H9 (cell line): Measurements from ENCODE around the gene DNAJC30. TPM values are rescaled to one million over a fixed set of nuclear protein-coding genes. Genes with fewer than 3 reads are reported as not detected.

Experiments used
- DNase-seq: peaks from one replicate; pipeline ENCODE4 v3.0.0-alpha.2; 2017
- H2AFZ ChIP-seq: one replicate; pipeline ENCODE4 v1.6.1; 2013; ENCODE audit warnings: mild to moderate bottlenecking, low read length, control low read depth, moderate library complexity
- H2AK5ac ChIP-seq: 2 replicates; pipeline ENCODE4 v1.6.1; 2013; ENCODE audit warnings: low read length, control low read depth, mixed read lengths; ENCODE audit not compliant: insufficient read length
- H2BK120ac ChIP-seq: one replicate; pipeline ENCODE4 v1.6.1; 2013; ENCODE audit warnings: low read depth, mild to moderate bottlenecking, low read length, control low read depth, inconsistent platforms; ENCODE audit not compliant: poor library complexity, severe bottlenecking
- H2BK12ac ChIP-seq: 2 replicates; pipeline ENCODE4 v1.6.1; 2013; ENCODE audit warnings: low read length, control low read depth, mixed read lengths, low read depth; ENCODE audit not compliant: insufficient read length
- H2BK15ac ChIP-seq: 2 replicates; pipeline ENCODE4 v1.6.1; 2013; ENCODE audit warnings: low read depth, low read length, control low read depth
- H2BK20ac ChIP-seq: one replicate; pipeline ENCODE4 v1.6.1; 2013; ENCODE audit warnings: low read depth, mild to moderate bottlenecking, low read length, control low read depth, inconsistent platforms; ENCODE audit not compliant: poor library complexity, severe bottlenecking
- H2BK5ac ChIP-seq: 2 replicates; pipeline ENCODE4 v1.6.1; 2013; ENCODE audit warnings: low read length, control low read depth, mixed read lengths; ENCODE audit not compliant: insufficient read length
- H3K14ac ChIP-seq: 2 replicates; pipeline ENCODE4 v1.6.1; 2013; ENCODE audit warnings: low read length, control low read depth; ENCODE audit not compliant: insufficient read depth
- H3K18ac ChIP-seq: 2 replicates; pipeline ENCODE4 v1.6.1; 2013; ENCODE audit warnings: low read depth, mild to moderate bottlenecking, mixed read lengths, low read length, control low read depth; ENCODE audit not compliant: insufficient read length
- H3K23ac ChIP-seq: 2 replicates; pipeline ENCODE4 v1.6.1; 2013; ENCODE audit warnings: low read length, control low read depth, mixed read lengths, low read depth; ENCODE audit not compliant: insufficient read length
- H3K23me2 ChIP-seq: 2 replicates; pipeline ENCODE4 v1.6.1; 2013; ENCODE audit warnings: low read depth, mild to moderate bottlenecking, mixed read lengths, low read length, control low read depth; ENCODE audit not compliant: insufficient read length, poor library complexity, severe bottlenecking
- H3K27ac ChIP-seq: 2 replicates; pipeline ENCODE4 v1.5.1; 2013; ENCODE audit warnings: low read length, control low read depth, mixed read lengths, low read depth; ENCODE audit not compliant: insufficient read length
- H3K27me3 ChIP-seq: 2 replicates; pipeline ENCODE4 v1.6.1; 2013; ENCODE audit warnings: low read length, control low read depth, inconsistent platforms; ENCODE audit not compliant: insufficient read depth
- H3K4ac ChIP-seq: 2 replicates; pipeline ENCODE4 v1.6.1; 2013; ENCODE audit warnings: low read depth, mild to moderate bottlenecking, control low read depth, inconsistent platforms, low read length, moderate library complexity
- H3K4me1 ChIP-seq: 2 replicates; pipeline ENCODE4 v1.6.1; 2013; ENCODE audit warnings: low read length, control low read depth, inconsistent platforms; ENCODE audit not compliant: insufficient read depth
- H3K4me2 ChIP-seq: 2 replicates; pipeline ENCODE4 v1.6.1; 2013; ENCODE audit warnings: low read length, control low read depth, mixed read lengths; ENCODE audit not compliant: insufficient read length, insufficient read depth
- H3K56ac ChIP-seq: 2 replicates; pipeline ENCODE4 v1.6.1; 2013; ENCODE audit warnings: low read depth, mild to moderate bottlenecking, mixed read lengths, low read length, control low read depth; ENCODE audit not compliant: insufficient read length
- H3K79me1 ChIP-seq: 2 replicates; pipeline ENCODE4 v1.6.1; 2013; ENCODE audit warnings: low read depth, mild to moderate bottlenecking, moderate library complexity, low read length, control low read depth, inconsistent platforms; ENCODE audit not compliant: insufficient read depth, poor library complexity, severe bottlenecking
- H3K79me2 ChIP-seq: 2 replicates; pipeline ENCODE4 v1.6.1; 2013; ENCODE audit warnings: low read length, control low read depth, inconsistent platforms; ENCODE audit not compliant: insufficient read depth
- H3K9ac ChIP-seq: 2 replicates; pipeline ENCODE4 v1.6.1; 2013; ENCODE audit warnings: low read length, control low read depth, mixed read lengths; ENCODE audit not compliant: insufficient read length; ENCODE audit errors: extremely low read depth
- H3K9me3 ChIP-seq: one replicate; pipeline ENCODE4 v1.6.1; 2013; ENCODE audit warnings: low read depth, low read length, inconsistent platforms; ENCODE audit not compliant: control insufficient read depth
- H3T11ph ChIP-seq: one replicate; pipeline ENCODE4 v1.6.1; 2013; ENCODE audit warnings: mild to moderate bottlenecking, low read length, control low read depth, inconsistent platforms
- H4K20me1 ChIP-seq: one replicate; pipeline ENCODE4 v1.6.1; 2013; ENCODE audit not compliant: control insufficient read depth, insufficient read length, insufficient read depth
- H4K5ac ChIP-seq: 2 replicates; pipeline ENCODE4 v1.6.1; 2013; ENCODE audit warnings: low read depth, mild to moderate bottlenecking, mixed read lengths, low read length, control low read depth; ENCODE audit not compliant: insufficient read length
- H4K8ac ChIP-seq: replicated peaks from 2 replicates; pipeline ENCODE4 v1.6.1; 2013; ENCODE audit warnings: low read length, control low read depth, mixed read lengths, low read depth; ENCODE audit not compliant: insufficient read length
- H4K91ac ChIP-seq: 2 replicates; pipeline ENCODE4 v1.6.1; 2013; ENCODE audit warnings: low read depth, mild to moderate bottlenecking, moderate library complexity, mixed read lengths, low read length, control low read depth; ENCODE audit not compliant: insufficient read length
- H3K27ac Mint-ChIP-seq, 3 experiments: 2 replicates in 2 of 3; 3 replicates in 1 of 3; pipeline ENCODE4 v1.8.0; 2020 to 2021; ENCODE audit warnings: mixed read lengths in 3 of 3, mild to moderate bottlenecking in 1 of 3, moderate library complexity in 1 of 3
- H3K27me3 Mint-ChIP-seq: 2 replicates; pipeline ENCODE4 v1.8.0; 2021; ENCODE audit warnings: low read depth, mild to moderate bottlenecking, moderate library complexity, mixed read lengths
- H3K36me3 Mint-ChIP-seq, 3 experiments: 2 replicates in 2 of 3; 3 replicates in 1 of 3; pipeline ENCODE4 v1.8.0; 2020 to 2021; ENCODE audit warnings: low read depth in 3 of 3, mixed read lengths in 3 of 3; ENCODE audit not compliant: insufficient read depth in 1 of 3
- H3K4me1 Mint-ChIP-seq, 2 experiments: 2 replicates each; pipeline ENCODE4 v1.8.0; 2020; ENCODE audit warnings: mixed read lengths in 2 of 2
- H3K4me3 Mint-ChIP-seq, 2 experiments: 2 replicates in 1 of 2; 3 replicates in 1 of 2; pipeline ENCODE4 v1.8.0; 2020 to 2021; ENCODE audit warnings: mild to moderate bottlenecking in 2 of 2, mixed read lengths in 2 of 2, moderate library complexity in 1 of 2
- H3K9me3 Mint-ChIP-seq, 2 experiments: 2 replicates in 1 of 2; 3 replicates in 1 of 2; pipeline ENCODE4 v1.8.0; 2020; ENCODE audit warnings: mild to moderate bottlenecking in 2 of 2, mixed read lengths in 2 of 2, moderate library complexity in 1 of 2
- CTCF ChIP-seq: fragments of 200-600 bp; sonication (generic); conservative IDR thresholded peaks from 3 replicates; pipeline ENCODE4 v1.8.0; 2021; ENCODE audit warnings: antibody characterized with exemption, mild to moderate bottlenecking
- WGBS: extraction: QIAGEN DNeasy Blood & Tissue Kit; methylation state at CpG from one replicate; pipeline ENCODE4 v1.1.7; 2013; ENCODE audit warnings: missing lambda C conversion rate, low lambda C conversion rate, mixed read lengths; ENCODE audit not compliant: insufficient read length; ENCODE audit errors: extremely low coverage; 5-methylcytosine and 5-hydroxymethylcytosine counted together
- total RNA-seq: library from RNA; stranded (reverse); gene quantifications from 2 replicates; pipeline ENCODE4 v1.2.1, GENCODE V29; 2021

Gene DNAJC30
- total RNA-seq, 1 experiment from 2014 or later = 8.1 TPM

DNA sequence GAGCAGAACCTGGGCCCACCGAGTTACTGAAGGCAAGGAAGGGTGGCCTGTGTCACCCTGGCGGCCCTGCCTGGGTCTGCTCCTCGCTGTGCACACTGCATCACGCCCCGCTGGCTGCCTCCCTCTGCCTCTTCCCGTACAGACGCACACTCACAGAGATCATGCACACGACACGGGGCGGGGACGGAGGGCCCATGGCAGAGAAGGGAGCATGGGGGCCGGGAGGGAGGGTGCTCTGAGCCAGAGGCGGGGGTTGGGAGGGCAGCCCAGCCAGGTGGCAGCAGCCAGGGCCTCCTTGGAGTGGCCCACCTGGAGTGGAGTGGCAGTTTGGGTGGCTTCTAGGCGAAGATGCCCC lies 16.8 kb upstream of the DNAJC30 start:
- no peak overlapping the region for H2BK12ac ChIP-seq
- no peak overlapping the region for H3K9ac ChIP-seq
- no peak overlapping the region for H3K56ac ChIP-seq
- H3K14ac ChIP-seq = no peak overlapping the region
- peaks cover 2% of the 10 kb centered on the region for H3K23me2 ChIP-seq
- Mint-ChIP-seq H3K9me3 (no peaks in the 10 kb centered on the region), H3K4me1 (peaks cover 9 to 27% of the 10 kb centered on the region in 2 experiments), H3K4me3 (no peak overlapping the region), H3K36me3 (peaks cover 32 to 60% (median 53%) of the 10 kb centered on the region in 3 experiments), H3K27me3 (peaks cover under 1% of the 10 kb centered on the region), H3K27ac (no peak overlapping the region)
- no peak overlapping the region for H3K27ac ChIP-seq
- H3K4me2 ChIP-seq = no peak overlapping the region
- no peak for DNase-seq
- H2BK5ac ChIP-seq = no peak overlapping the region
- H2AK5ac ChIP-seq = no peak overlapping the region
- no peak overlapping the region for H3K4ac ChIP-seq
- H2AFZ ChIP-seq = no peak overlapping the region
- H4K8ac ChIP-seq = no peak overlapping the region
- WGBS = no CpG with 5 or more reads among the region's 14 CpGs
- H2BK20ac ChIP-seq = no peak overlapping the region
- no peak overlapping the region for H4K91ac ChIP-seq
- H3T11ph ChIP-seq = no peak overlapping the region
- H2BK15ac ChIP-seq = no peak overlapping the region
- H4K5ac ChIP-seq = no peak overlapping the region
- no peak overlapping the region for H3K23ac ChIP-seq
- H3K4me1 ChIP-seq = no peaks in the 10 kb centered on the region; the same call in 1 of the 2 replicates
- H3K18ac ChIP-seq = no peak overlapping the region
- TF ChIP-seq CTCF = no peak
- H4K20me1 ChIP-seq = no peaks in the 10 kb centered on the region
- H3K79me2 ChIP-seq = no peaks in the 10 kb centered on the region
- no peak overlapping the region for H2BK120ac ChIP-seq
- H3K9me3 ChIP-seq = no peaks in the 10 kb centered on the region
- H3K27me3 ChIP-seq = no peaks in the 10 kb centered on the region
- no peaks in the 10 kb centered on the region for H3K79me1 ChIP-seq
